K562 (cell line): ENCODE measurements around the gene BZW2. TPM values are rescaled to one million over a fixed set of nuclear protein-coding genes. Genes with fewer than 3 reads are reported as not detected.

ENCODE experiments used
- ATAC-seq: fragments of 200-7000 bp; cut with Tn5 transposase; 3 replicates; pipeline ENCODE4 v1.9.1; 2020; ENCODE audit warnings: moderate library complexity
- BruUV-seq: library from RNA; stranded (reverse); fragments of 400-500 nt; replicated peaks from 2 replicates; lab custom pipeline; 2021; lab: Mats Ljungman, UMichigan
- CTCF ChIA-PET: fragments of 300-600 bp; formaldehyde crosslinking; extraction: SDS; loops from one replicate; lab custom pipeline; 2021; ENCODE audit warnings: low intra/inter-chr PET ratio; lab: Yijun Ruan, JAX
- POLR2A ChIA-PET: fragments of 300-600, 350-650 bp; sonication (Branson Sonifier 250); formaldehyde crosslinking; extraction: SDS; loops from one replicate; lab custom pipeline; 2021; ENCODE audit warnings: antibody characterized with exemption, inconsistent platforms; lab: Yijun Ruan, JAX
- DNase-seq, 4 experiments: peaks; one replicate each; pipeline versions ENCODE4 v3.0.0 to v3.0.0-alpha.2; 2011 to 2018; ENCODE audit warnings: low spot score in 3 of 4, mixed read lengths in 3 of 4; ENCODE audit errors: extremely low read depth in 1 of 4
- FAIRE-seq: peaks from 2 replicates; lab custom pipeline; 2011; peaks lifted over from hg19 to GRCh38; lab: Jason Lieb, UNC
- H2AFZ ChIP-seq: 2 replicates; pipeline ENCODE4 v1.6.0; 2011; ENCODE audit warnings: low read depth, low read length, control low read depth, inconsistent platforms
- H3K27ac ChIP-seq: fragments of 200-600 bp; 3 replicates; pipeline ENCODE4 v1.8.0; 2011; ENCODE audit warnings: low read depth, mild to moderate bottlenecking, control low read depth, inconsistent platforms, low read length, moderate library complexity, mixed read lengths; ENCODE audit errors: extremely low read depth
- H3K27me3 ChIP-seq, 2 experiments: fragments of 300-600 bp in 1 of 2; 2 replicates in 1 of 2; 3 replicates in 1 of 2; pipeline versions ENCODE4 v1.6.0 to v1.8.0; 2011; ENCODE audit warnings: inconsistent platforms in 2 of 2, low read length in 2 of 2, mild to moderate bottlenecking in 1 of 2, mixed read lengths in 1 of 2, moderate library complexity in 1 of 2; ENCODE audit not compliant: control insufficient read depth in 2 of 2, insufficient read depth in 2 of 2
- H3K36me3 ChIP-seq: fragments of 300-600 bp; 3 replicates; pipeline ENCODE4 v1.8.0; 2011; ENCODE audit warnings: mild to moderate bottlenecking, low read length, inconsistent platforms; ENCODE audit not compliant: control insufficient read depth, insufficient read depth
- H3K4me1 ChIP-seq, 2 experiments: fragments of 200-600 bp in 1 of 2; replicated peaks in 1 of 2; 2 replicates in 1 of 2; 3 replicates in 1 of 2; pipeline versions ENCODE4 v1.5.1 to v1.8.0; 2011; ENCODE audit warnings: inconsistent platforms in 2 of 2, low read length in 2 of 2, mild to moderate bottlenecking in 1 of 2, mixed read lengths in 1 of 2, moderate library complexity in 1 of 2; ENCODE audit not compliant: control insufficient read depth in 2 of 2, insufficient read depth in 2 of 2
- H3K4me2 ChIP-seq: 2 replicates; pipeline ENCODE4 v1.6.1; 2011; ENCODE audit warnings: low read length, control low read depth, inconsistent platforms, mixed read lengths; ENCODE audit not compliant: insufficient read depth
- H3K4me3 ChIP-seq: fragments of 200-600 bp; sonication (generic), shearing (Covaris generic); 2 replicates; pipeline ENCODE4 v1.5.1; 2016; ENCODE audit warnings: control low read depth, inconsistent platforms
- H3K79me2 ChIP-seq: fragments of 200-600 bp; 3 replicates; pipeline ENCODE4 v1.8.0; 2011; ENCODE audit warnings: low read length, inconsistent platforms; ENCODE audit not compliant: control insufficient read depth, insufficient read depth
- H3K9ac ChIP-seq, 2 experiments: 2 replicates each; pipeline versions ENCODE4 v1.6.0 to v1.6.1; 2011; ENCODE audit warnings: low read depth in 2 of 2, low read length in 2 of 2, control low read depth in 1 of 2, inconsistent platforms in 1 of 2, mild to moderate bottlenecking in 1 of 2, mixed read lengths in 1 of 2; ENCODE audit not compliant: insufficient read depth in 1 of 2
- H3K9me1 ChIP-seq: one replicate; pipeline ENCODE4 v1.6.0; 2011; ENCODE audit warnings: inconsistent platforms, mild to moderate bottlenecking, low read length, moderate library complexity; ENCODE audit not compliant: control insufficient read depth, insufficient read depth
- H3K9me3 ChIP-seq: replicated peaks from 2 replicates; pipeline ENCODE4 v1.5.1; 2011; ENCODE audit warnings: low read depth, low read length, inconsistent platforms; ENCODE audit not compliant: control insufficient read depth, insufficient read depth
- H4K20me1 ChIP-seq: replicated peaks from 2 replicates; pipeline ENCODE4 v1.6.1; 2011; ENCODE audit warnings: low read length, inconsistent platforms, mixed read lengths; ENCODE audit not compliant: control insufficient read depth, insufficient read depth
- LCOR ChIP-seq: sonication (generic); formaldehyde crosslinking; IDR thresholded peaks from 2 replicates; pipeline ENCODE4 v1.8.0; 2022; ENCODE audit warnings: mild to moderate bottlenecking, missing genetic modification reagents
- YY1 ChIP-seq, 3 experiments: IDR thresholded peaks; 2 replicates each; pipeline ENCODE4 v1.6.1; 2011; ENCODE audit warnings: low read length in 2 of 3, mild to moderate bottlenecking in 2 of 3, moderate library complexity in 2 of 3, borderline replicate concordance in 1 of 3, control low read depth in 1 of 3, low read depth in 1 of 3; ENCODE audit not compliant: insufficient read depth in 3 of 3, insufficient replicate concordance in 2 of 3, control insufficient read depth in 1 of 3, insufficient read length in 1 of 3; ENCODE audit errors: extremely low read depth in 1 of 3
- ZC3H4 ChIP-seq: sonication (generic); formaldehyde crosslinking; IDR thresholded peaks from 2 replicates; pipeline ENCODE4 v1.9.0; 2021; ENCODE audit warnings: missing genetic modification reagents, borderline replicate concordance
- ZNF707 ChIP-seq: fragments of 250-450 bp; sonication (Bioruptor Pico); conservative IDR thresholded peaks from 2 replicates; pipeline ENCODE4 v1.8.0; 2022; ENCODE audit warnings: inconsistent platforms, mild to moderate bottlenecking, moderate library complexity
- WGBS: fragments of 100-300 bp; shearing (Covaris generic); methylation state at CpG from one replicate; pipeline ENCODE4 v1.1.6; 2016; ENCODE audit warnings: low coverage, mixed read lengths; ENCODE audit not compliant: insufficient coverage; ENCODE audit errors: missing lambda C conversion rate; 5-methylcytosine and 5-hydroxymethylcytosine counted together
- in situ Hi-C: fragments of 300-500 bp; cut with MboI; formaldehyde crosslinking; loops from 4 replicates; pipeline ENCODE4 v1.15.0; 2018; ENCODE audit warnings: inconsistent platforms, mixed read lengths
- intact Hi-C: fragments of 100-400 bp; cut with micrococcal nuclease; formaldehyde crosslinking; loops from 2 replicates; pipeline ENCODE4 v1.14.2; 2022
- polyA plus RNA-seq, 8 experiments: library from polyadenylated mRNA; depleted of rRNA in 4 of 8; stranded (reverse) in 5 of 8; unstranded in 3 of 8; fragments of >200 nt; fragmentation: Nextera tagmentation in 2 of 8; fragmentation: Illumina TruSeq in 1 of 8; extraction: Ambion mirVana in 2 of 8; extraction: Trizol in 1 of 8; gene quantifications; 2 replicates each; pipeline versions ENCODE4 v1.2.1 to v1.2.3, GENCODE V29; 2011 to 2014; ENCODE audit warnings: inconsistent platforms in 1 of 8, missing spikeins in 1 of 8
- total RNA-seq, 7 experiments: library from RNA; depleted of rRNA in 6 of 7; stranded (reverse); fragments of >200 nt in 6 of 7; fragmentation: Illumina TruSeq in 2 of 7; extraction: Trizol in 2 of 7; gene quantifications; 2 replicates each; pipeline versions ENCODE4 v1.2.1 to v1.2.3, GENCODE V29; 2011 to 2021; ENCODE audit warnings: low replicate concordance in 1 of 7
- TF ChIP-seq, protein P1 (sequence below): fragments of 450-650 bp; IDR thresholded peaks from 2 replicates; pipeline ENCODE4 v1.6.1; 2018; ENCODE audit not compliant: partially characterized antibody
- TF ChIP-seq, protein P2 (sequence below): sonication (generic); formaldehyde crosslinking; IDR thresholded peaks from 2 replicates; pipeline ENCODE4 v1.8.0; 2022; ENCODE audit warnings: mild to moderate bottlenecking, missing genetic modification reagents

Gene BZW2
- total and polyA plus RNA-seq, 9 of the 15 experiments (the other 6 are each of a cell fraction or from before 2014, with no cell fraction given) = 140 to 316 (median 173) TPM

DNA sequence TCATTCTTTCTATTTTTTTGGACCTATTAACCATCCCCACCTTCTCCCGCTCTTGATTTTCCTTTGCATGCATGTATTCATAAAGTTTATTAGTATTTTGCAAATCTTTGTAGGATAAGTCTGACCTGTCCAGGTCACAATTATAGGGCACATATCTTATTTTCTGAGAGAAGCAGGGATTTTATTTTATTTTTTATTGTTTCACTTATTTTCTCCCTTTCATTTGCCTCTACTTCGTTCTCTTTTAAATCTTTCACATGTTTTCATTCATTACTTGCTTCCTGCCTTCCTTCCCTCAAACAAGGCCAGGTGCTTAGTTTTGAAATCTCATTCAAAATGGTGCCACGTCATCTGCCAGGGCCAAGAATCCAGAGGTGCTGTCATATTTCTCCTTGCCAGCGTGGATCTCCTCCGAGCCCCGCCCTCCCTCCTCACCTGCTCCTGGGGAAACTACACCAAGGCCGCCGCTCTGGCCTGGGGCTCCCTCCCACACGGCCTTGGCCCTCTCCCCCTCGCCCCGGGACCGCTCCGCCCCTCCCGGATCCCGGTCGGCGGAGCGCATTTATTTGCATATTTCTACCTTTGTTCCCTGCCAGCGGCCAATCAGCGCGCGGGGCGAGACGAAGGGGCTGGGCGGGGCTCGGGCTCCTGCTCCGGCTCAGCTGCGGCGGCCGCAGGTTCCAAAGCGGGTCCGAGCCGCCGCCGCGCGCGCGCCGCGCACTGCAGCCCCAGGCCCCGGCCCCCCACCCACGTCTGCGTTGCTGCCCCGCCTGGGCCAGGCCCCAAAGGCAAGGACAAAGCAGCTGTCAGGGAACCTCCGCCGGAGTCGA is 107.3 kb downstream of the BZW2 start, which contains the start of gene TSPAN13 (continued):
- TF ChIP-seq ZNF707 (CRISPR knock-in tag) = no peak
- TF ChIP-seq, all 486 proteins: peak for 64

DNA sequence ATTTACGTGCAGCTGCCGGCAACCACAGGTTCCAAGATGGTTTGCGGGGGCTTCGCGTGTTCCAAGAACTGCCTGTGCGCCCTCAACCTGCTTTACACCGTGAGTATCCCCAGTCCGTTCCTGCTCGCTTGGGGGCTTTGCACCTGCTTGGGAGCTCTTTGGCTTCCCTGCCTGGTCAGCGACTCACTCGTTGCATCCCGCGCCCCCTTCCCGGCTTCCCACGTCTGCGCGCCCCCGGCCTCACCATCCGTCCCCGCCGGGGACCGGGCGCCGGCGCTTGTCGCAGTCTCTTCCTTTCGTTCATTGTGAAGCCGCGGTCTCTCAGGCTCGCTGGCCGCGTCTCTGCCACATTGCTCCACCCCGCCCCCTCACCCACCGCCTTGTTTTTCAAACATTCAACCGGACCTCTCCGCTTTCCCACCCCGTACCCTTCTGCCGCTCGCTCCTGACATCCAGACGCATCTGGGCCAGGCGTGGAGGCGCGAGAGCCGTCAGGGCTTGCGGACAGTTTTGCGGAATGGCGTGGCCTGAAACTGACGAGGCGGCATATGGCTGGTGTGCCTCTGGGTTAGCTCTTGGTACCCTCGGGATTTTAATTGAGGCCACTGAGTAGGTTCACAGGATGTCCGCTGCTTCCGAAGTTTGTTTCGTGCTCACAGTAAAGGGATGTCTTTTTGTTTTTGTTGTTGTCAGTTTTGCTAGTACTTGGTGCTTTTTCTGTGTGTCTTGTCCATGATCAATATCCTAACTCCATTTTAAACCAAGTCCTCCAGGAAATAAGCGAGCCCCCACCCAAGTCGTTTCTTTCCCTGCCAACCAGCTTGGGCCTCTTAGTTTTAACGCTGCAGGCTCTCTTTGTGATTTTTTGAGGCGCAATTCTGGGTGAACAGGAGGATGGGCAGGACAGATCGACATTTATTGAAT is 108.2 kb downstream of the BZW2 start:
- no TSS peak for BruUV-seq
- ChIA-PET POLR2A (interaction anchor here (0.6 to 2.2 kb wide), 5 partner anchors 10 to 139 kb away, joined by 3 to 8 read pairs (median 3); no protein-coding TSS in a partner anchor), CTCF (no interaction called here)
- Histone ChIP-seq H3K4me3 (peak overlapping the region; percentile 72), H3K4me2 (peak overlapping the region; percentile 92), H3K79me2 (peaks cover 44% of the 10 kb centered on the region), H3K36me3 (no peaks in the 10 kb centered on the region; the same call in 2 of the 3 replicates), H3K9ac (peak overlapping the region; percentile 54 to 97), H3K27ac (peak overlapping the region; percentile 62), H3K27me3 (no peaks in the 10 kb centered on the region), H4K20me1 (no peaks in the 10 kb centered on the region), H2AFZ (peak overlapping the region; percentile 87), H3K9me3 (no peaks in the 10 kb centered on the region; the same call in 1 of the 2 replicates), H3K4me1 (peaks cover 9 to 11% of the 10 kb centered on the region in 2 experiments; a peak in 4 of 5 replicates), H3K9me1 (no peaks in the 10 kb centered on the region)
- DNase-seq = peak; percentile 38 to 55 (median 42)
- peak; percentile 65 for ATAC-seq
- in situ Hi-C loops (no loop called here), intact Hi-C loops (loop anchor here (5.0 to 10.0 kb wide), 4 partner anchors 49 to 489 kb away; partner anchors contain the start of genes ANKMY2, BZW2 and CRPPA)
- no peak for FAIRE-seq
- 1% methylated on average over 53 of the region's 58 CpGs for WGBS
- TF ChIP-seq, protein P1, sequence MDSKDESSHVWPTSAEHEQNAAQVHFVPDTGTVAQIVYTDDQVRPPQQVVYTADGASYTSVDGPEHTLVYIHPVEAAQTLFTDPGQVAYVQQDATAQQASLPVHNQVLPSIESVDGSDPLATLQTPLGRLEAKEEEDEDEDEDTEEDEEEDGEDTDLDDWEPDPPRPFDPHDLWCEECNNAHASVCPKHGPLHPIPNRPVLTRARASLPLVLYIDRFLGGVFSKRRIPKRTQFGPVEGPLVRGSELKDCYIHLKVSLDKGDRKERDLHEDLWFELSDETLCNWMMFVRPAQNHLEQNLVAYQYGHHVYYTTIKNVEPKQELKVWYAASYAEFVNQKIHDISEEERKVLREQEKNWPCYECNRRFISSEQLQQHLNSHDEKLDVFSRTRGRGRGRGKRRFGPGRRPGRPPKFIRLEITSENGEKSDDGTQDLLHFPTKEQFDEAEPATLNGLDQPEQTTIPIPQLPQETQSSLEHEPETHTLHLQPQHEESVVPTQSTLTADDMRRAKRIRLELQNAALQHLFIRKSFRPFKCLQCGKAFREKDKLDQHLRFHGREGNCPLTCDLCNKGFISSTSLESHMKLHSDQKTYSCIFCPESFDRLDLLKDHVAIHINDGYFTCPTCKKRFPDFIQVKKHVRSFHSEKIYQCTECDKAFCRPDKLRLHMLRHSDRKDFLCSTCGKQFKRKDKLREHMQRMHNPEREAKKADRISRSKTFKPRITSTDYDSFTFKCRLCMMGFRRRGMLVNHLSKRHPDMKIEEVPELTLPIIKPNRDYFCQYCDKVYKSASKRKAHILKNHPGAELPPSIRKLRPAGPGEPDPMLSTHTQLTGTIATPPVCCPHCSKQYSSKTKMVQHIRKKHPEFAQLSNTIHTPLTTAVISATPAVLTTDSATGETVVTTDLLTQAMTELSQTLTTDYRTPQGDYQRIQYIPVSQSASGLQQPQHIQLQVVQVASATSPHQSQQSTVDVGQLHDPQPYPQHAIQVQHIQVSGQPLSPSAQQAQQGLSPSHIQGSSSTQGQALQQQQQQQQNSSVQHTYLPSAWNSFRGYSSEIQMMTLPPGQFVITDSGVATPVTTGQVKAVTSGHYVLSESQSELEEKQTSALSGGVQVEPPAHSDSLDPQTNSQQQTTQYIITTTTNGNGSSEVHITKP = peak; percentile 7
- TF ChIP-seq LCOR (CRISPR knock-in tag) = no peak
- TF ChIP-seq YY1 (IDR thresholded peaks at IDR 0.05; ENCODE audit: borderline replicate concordance in 1 of 3, control insufficient read depth in 1 of 3, extremely low read depth in 1 of 3, insufficient read depth in 3 of 3, insufficient read length in 1 of 3, insufficient replicate concordance in 2 of 3, low read depth in 1 of 3, low read length in 2 of 3) = peak in 1 of 3 experiments; percentile 48
- 0 out of 2 replicates have a peak, but pooled peaks have one; percentile 78 for TF ChIP-seq ZC3H4 (CRISPR knock-in tag)
- TF ChIP-seq, protein P2, sequence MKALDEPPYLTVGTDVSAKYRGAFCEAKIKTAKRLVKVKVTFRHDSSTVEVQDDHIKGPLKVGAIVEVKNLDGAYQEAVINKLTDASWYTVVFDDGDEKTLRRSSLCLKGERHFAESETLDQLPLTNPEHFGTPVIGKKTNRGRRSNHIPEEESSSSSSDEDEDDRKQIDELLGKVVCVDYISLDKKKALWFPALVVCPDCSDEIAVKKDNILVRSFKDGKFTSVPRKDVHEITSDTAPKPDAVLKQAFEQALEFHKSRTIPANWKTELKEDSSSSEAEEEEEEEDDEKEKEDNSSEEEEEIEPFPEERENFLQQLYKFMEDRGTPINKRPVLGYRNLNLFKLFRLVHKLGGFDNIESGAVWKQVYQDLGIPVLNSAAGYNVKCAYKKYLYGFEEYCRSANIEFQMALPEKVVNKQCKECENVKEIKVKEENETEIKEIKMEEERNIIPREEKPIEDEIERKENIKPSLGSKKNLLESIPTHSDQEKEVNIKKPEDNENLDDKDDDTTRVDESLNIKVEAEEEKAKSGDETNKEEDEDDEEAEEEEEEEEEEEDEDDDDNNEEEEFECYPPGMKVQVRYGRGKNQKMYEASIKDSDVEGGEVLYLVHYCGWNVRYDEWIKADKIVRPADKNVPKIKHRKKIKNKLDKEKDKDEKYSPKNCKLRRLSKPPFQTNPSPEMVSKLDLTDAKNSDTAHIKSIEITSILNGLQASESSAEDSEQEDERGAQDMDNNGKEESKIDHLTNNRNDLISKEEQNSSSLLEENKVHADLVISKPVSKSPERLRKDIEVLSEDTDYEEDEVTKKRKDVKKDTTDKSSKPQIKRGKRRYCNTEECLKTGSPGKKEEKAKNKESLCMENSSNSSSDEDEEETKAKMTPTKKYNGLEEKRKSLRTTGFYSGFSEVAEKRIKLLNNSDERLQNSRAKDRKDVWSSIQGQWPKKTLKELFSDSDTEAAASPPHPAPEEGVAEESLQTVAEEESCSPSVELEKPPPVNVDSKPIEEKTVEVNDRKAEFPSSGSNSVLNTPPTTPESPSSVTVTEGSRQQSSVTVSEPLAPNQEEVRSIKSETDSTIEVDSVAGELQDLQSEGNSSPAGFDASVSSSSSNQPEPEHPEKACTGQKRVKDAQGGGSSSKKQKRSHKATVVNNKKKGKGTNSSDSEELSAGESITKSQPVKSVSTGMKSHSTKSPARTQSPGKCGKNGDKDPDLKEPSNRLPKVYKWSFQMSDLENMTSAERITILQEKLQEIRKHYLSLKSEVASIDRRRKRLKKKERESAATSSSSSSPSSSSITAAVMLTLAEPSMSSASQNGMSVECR (CRISPR knock-in tag) = peak; percentile 58; the same call in 1 of the 2 replicates
